GM12878 (cell line): ENCODE results near the gene SV2B. TPM values are rescaled to one million over a fixed set of nuclear protein-coding genes. Genes with fewer than 3 reads are reported as not detected.

Experiments
- ATAC-seq: fragments of 200-7000 bp; cut with Tn5 transposase; 3 replicates; pipeline ENCODE4 v1.9.1; 2020; ENCODE audit warnings: mild to moderate bottlenecking, moderate library complexity
- BruUV-seq: library from RNA; stranded (reverse); fragments of 400-500 nt; replicated peaks from 2 replicates; lab custom pipeline; 2021; lab: Mats Ljungman, UMichigan
- CTCF ChIA-PET: fragments of 300-600 bp; sonication (Branson Sonifier 250); formaldehyde crosslinking; extraction: SDS; loops from one replicate; lab custom pipeline; 2021; ENCODE audit warnings: inconsistent platforms; lab: Yijun Ruan, JAX
- POLR2A ChIA-PET: fragments of 350-600 bp; formaldehyde crosslinking; extraction: SDS; loops from one replicate; lab custom pipeline; 2021; ENCODE audit warnings: inconsistent platforms; lab: Charles Lee
- RAD21 ChIA-PET: fragments of 300-600 bp; sonication (Branson Sonifier 250); formaldehyde crosslinking; loops from one replicate; lab custom pipeline; 2023; ENCODE audit warnings: antibody characterized with exemption; ENCODE audit not compliant: unreplicated experiment; lab: Charles Lee
- SMC1A ChIA-PET: fragments of 300-600 bp; sonication (Branson Sonifier 250); formaldehyde crosslinking; loops from one replicate; lab custom pipeline; 2023; ENCODE audit not compliant: unreplicated experiment, uncharacterized antibody; lab: Charles Lee
- DNase-seq: peaks from one replicate; pipeline ENCODE4 v3.0.0-alpha.2; 2011; ENCODE audit warnings: low read depth, low spot score
- FAIRE-seq: peaks from 3 replicates; lab custom pipeline; 2011; peaks lifted over from hg19 to GRCh38; lab: Jason Lieb, UNC
- H2AFZ ChIP-seq: 2 replicates; pipeline ENCODE4 v1.6.0; 2011; ENCODE audit warnings: low read depth, low read length, control low read depth; ENCODE audit not compliant: control insufficient read depth
- H3K27ac ChIP-seq: 2 replicates; pipeline ENCODE4 v1.5.1; 2011; ENCODE audit warnings: control low read depth; ENCODE audit not compliant: control insufficient read depth, insufficient read depth
- H3K27me3 ChIP-seq, 2 experiments: replicated peaks in 1 of 2; 2 replicates each; pipeline versions ENCODE4 v1.6.0 to v1.6.1; 2011; ENCODE audit warnings: low read length in 1 of 2; ENCODE audit not compliant: control insufficient read depth in 2 of 2, insufficient read depth in 2 of 2
- H3K36me3 ChIP-seq, 2 experiments: 2 replicates each; pipeline ENCODE4 v1.5.1; 2011; ENCODE audit warnings: low read length in 1 of 2; ENCODE audit not compliant: control insufficient read depth in 2 of 2, insufficient read depth in 2 of 2
- H3K4me1 ChIP-seq: 2 replicates; pipeline ENCODE4 v1.6.1; 2011; ENCODE audit warnings: mild to moderate bottlenecking, low read length, moderate library complexity, mixed read lengths; ENCODE audit not compliant: control insufficient read depth, insufficient read depth
- H3K4me2 ChIP-seq: 2 replicates; pipeline ENCODE4 v1.6.0; 2011; ENCODE audit warnings: control low read depth; ENCODE audit not compliant: control insufficient read depth, insufficient read depth
- H3K4me3 ChIP-seq: fragments of 200-600 bp; sonication (generic); 2 replicates; pipeline ENCODE4 v1.5.1; 2016
- H3K79me2 ChIP-seq: 2 replicates; pipeline ENCODE4 v1.6.0; 2011; ENCODE audit warnings: low read length; ENCODE audit not compliant: control insufficient read depth, insufficient read depth
- H3K9ac ChIP-seq: 2 replicates; pipeline ENCODE4 v1.8.0; 2011; ENCODE audit warnings: low read length, control low read depth, mixed read lengths; ENCODE audit not compliant: control insufficient read depth, insufficient read depth
- H3K9me3 ChIP-seq: replicated peaks from 3 replicates; pipeline ENCODE4 v1.5.1; 2011; ENCODE audit warnings: mild to moderate bottlenecking, low read length; ENCODE audit not compliant: control insufficient read depth, insufficient read depth
- H4K20me1 ChIP-seq: 2 replicates; pipeline ENCODE4 v1.6.0; 2011; ENCODE audit not compliant: control insufficient read depth, insufficient read depth
- ATF7 ChIP-seq: fragments of 450-650 bp; IDR thresholded peaks from 2 replicates; pipeline ENCODE4 v1.6.1; 2016; ENCODE audit warnings: low read depth, mild to moderate bottlenecking
- BCL11A ChIP-seq: IDR thresholded peaks from 2 replicates; pipeline ENCODE4 v1.6.1; 2011; ENCODE audit warnings: low read depth, low read length
- DPF2 ChIP-seq: fragments of 450-650 bp; IDR thresholded peaks from 2 replicates; pipeline ENCODE4 v1.6.1; 2017; ENCODE audit warnings: mild to moderate bottlenecking
- EP300 ChIP-seq, 2 experiments: fragments of 150-350 bp in 1 of 2; IDR thresholded peaks; 2 replicates each; pipeline ENCODE4 v1.6.1; 2011 to 2012; ENCODE audit warnings: low read depth in 2 of 2, low read length in 2 of 2, borderline replicate concordance in 1 of 2, improper control_type of control experiment in 1 of 2, inconsistent platforms in 1 of 2; ENCODE audit not compliant: control insufficient read depth in 1 of 2
- FOXM1 ChIP-seq: IDR thresholded peaks from 2 replicates; pipeline ENCODE4 v1.6.1; 2012; ENCODE audit warnings: low read depth, mild to moderate bottlenecking, inconsistent platforms, low read length, moderate library complexity
- HDAC6 ChIP-seq: fragments of 200-600 bp; sonication (generic); IDR thresholded peaks from one replicate; pipeline ENCODE4 v1.8.0; 2017; ENCODE audit warnings: antibody characterized with exemption; ENCODE audit not compliant: unreplicated experiment
- JUNB ChIP-seq: IDR thresholded peaks from 2 replicates; pipeline ENCODE4 v1.6.1; 2016; ENCODE audit warnings: antibody characterized with exemption, mild to moderate bottlenecking
- NFYA ChIP-seq: IDR thresholded peaks from 2 replicates; pipeline ENCODE4 v1.6.1; 2011; ENCODE audit warnings: low read depth, mild to moderate bottlenecking, low read length, improper control_type of control experiment, borderline replicate concordance
- PAX5 ChIP-seq: IDR thresholded peaks from 2 replicates; pipeline ENCODE4 v1.6.1; 2011; ENCODE audit warnings: low read depth, low read length, borderline replicate concordance
- POU2F2 ChIP-seq: IDR thresholded peaks from 3 replicates; pipeline ENCODE4 v1.6.1; 2011; ENCODE audit warnings: low read depth, mild to moderate bottlenecking, low read length, borderline replicate concordance
- SMAD5 ChIP-seq: IDR thresholded peaks from 2 replicates; pipeline ENCODE4 v1.6.1; 2016; ENCODE audit warnings: antibody characterized with exemption, low read depth
- SMC3 ChIP-seq: IDR thresholded peaks from 2 replicates; pipeline ENCODE4 v1.6.1; 2011; ENCODE audit warnings: low read length, improper control_type of control experiment, borderline replicate concordance
- SP1 ChIP-seq: IDR thresholded peaks from one replicate; pipeline ENCODE4 v1.6.1; 2011; ENCODE audit warnings: low read depth, low read length
- SPI1 ChIP-seq: IDR thresholded peaks from 2 replicates; pipeline ENCODE4 v1.6.1; 2011; ENCODE audit warnings: low read depth, mild to moderate bottlenecking, low read length, moderate library complexity, borderline replicate concordance; ENCODE audit not compliant: insufficient read depth
- TAF1 ChIP-seq: IDR thresholded peaks from 2 replicates; pipeline ENCODE4 v1.6.1; 2011; ENCODE audit warnings: mild to moderate bottlenecking, low read depth, low read length, borderline replicate concordance
- TCF7 ChIP-seq: IDR thresholded peaks from 2 replicates; pipeline ENCODE4 v1.6.1; 2014; ENCODE audit warnings: antibody characterized with exemption, borderline replicate concordance
- WGBS: methylation state at CpG from one replicate; pipeline ENCODE4 v1.1.6; 2016; ENCODE audit warnings: low lambda C conversion rate; ENCODE audit not compliant: insufficient replicate concordance, insufficient coverage; ENCODE audit errors: missing lambda C conversion rate; 5-methylcytosine and 5-hydroxymethylcytosine counted together
- in situ Hi-C: fragments of 300-500 bp; cut with MboI; formaldehyde crosslinking; loops from 9 replicates; pipeline ENCODE4 v1.14.3; 2018; ENCODE audit warnings: mixed read lengths
- intact Hi-C: fragments of 100-400 bp; cut with micrococcal nuclease; formaldehyde crosslinking; loops from one replicate; pipeline ENCODE4 v1.14.2; 2022; ENCODE audit not compliant: unreplicated experiment
- polyA plus RNA-seq, 11 experiments: library from polyadenylated mRNA; depleted of rRNA in 4 of 11; unstranded in 6 of 11; stranded (reverse) in 5 of 11; fragments of >200 nt; fragmentation: Nextera tagmentation in 4 of 11; fragmentation: Illumina TruSeq in 1 of 11; extraction: Ambion mirVana in 4 of 11; extraction: Trizol in 1 of 11; gene quantifications; 1 replicate in 1 of 11; 2 replicates in 10 of 11; pipeline versions ENCODE4 v1.2.1 to v1.2.3, GENCODE V29; 2011 to 2016; ENCODE audit warnings: inconsistent platforms in 2 of 11, missing spikeins in 2 of 11, low read depth in 1 of 11
- total RNA-seq, 4 experiments: library from RNA; depleted of rRNA in 3 of 4; stranded (reverse); fragments of >200 nt in 3 of 4; fragmentation: Illumina TruSeq in 1 of 4; extraction: Trizol in 1 of 4; gene quantifications; 2 replicates each; pipeline versions ENCODE4 v1.2.1 to v1.2.3, GENCODE V29; 2013 to 2021
- TF ChIP-seq, protein P1 (sequence below): fragments of 450-650 bp; IDR thresholded peaks from 2 replicates; pipeline ENCODE4 v1.6.1; 2017; ENCODE audit warnings: mild to moderate bottlenecking, low read depth, inconsistent platforms; ENCODE audit not compliant: poor library complexity, severe bottlenecking
- TF ChIP-seq, protein P2 (sequence below): IDR thresholded peaks from 2 replicates; pipeline ENCODE4 v1.6.1; 2011; ENCODE audit warnings: borderline replicate concordance, low read depth, mild to moderate bottlenecking, moderate library complexity, low read length; ENCODE audit not compliant: insufficient read depth, poor library complexity, severe bottlenecking
- TF ChIP-seq, protein P3 (sequence below): IDR thresholded peaks from 2 replicates; pipeline ENCODE4 v1.6.1; 2012; ENCODE audit warnings: low read depth, low read length, improper control_type of control experiment

Gene SV2B
- total and polyA plus RNA-seq, 10 of the 15 experiments (the other 5 are each of a cell fraction or from before 2014, with no cell fraction given) = 0.03 to 1.7 (median 1.3) TPM

DNA sequence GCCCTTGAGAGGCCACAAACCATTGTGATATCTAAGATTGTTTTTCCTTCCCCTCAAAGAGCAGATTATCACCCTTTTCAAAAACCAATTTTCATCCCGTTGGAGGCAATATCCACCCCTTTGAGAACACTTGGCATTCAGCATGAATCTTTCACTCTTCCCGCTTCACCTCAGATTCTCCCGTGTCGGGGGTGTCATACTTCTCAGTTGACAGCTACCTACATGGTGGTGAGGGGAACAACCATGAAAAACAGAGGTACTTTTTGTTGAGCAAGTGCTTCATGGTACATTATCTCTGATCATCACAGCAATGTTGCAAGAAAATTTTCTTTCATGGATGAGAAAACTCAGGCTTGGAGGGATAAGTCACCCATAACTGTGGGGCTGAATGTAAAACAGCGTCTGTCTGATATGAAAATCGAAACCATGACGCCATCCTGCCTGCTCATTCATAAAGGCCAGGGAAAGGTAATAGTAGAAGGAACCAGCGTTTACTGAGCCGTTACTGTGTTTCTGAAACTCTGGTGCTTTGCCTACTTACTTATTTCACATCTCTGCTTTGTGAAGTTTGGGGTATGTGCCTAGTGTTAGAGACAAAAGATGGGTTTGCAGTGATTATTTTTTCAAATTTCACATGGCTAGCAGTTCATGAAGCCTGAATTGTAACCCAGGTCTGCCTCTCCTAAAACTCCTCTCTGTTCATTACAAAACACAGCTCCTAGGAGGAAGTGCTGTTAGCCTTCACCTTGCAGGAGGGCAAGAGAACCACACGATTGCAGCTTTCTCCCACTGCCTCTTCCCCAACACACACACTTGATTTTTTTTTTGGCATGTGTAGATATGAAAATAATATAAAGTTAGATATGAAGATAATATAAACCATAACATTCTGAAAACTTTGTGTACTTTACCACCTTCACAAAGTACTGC lies 35.4 kb downstream of the SV2B start:
- ChIA-PET SMC1A (interaction anchor here (0.7 to 2.3 kb wide), 5 partner anchors 13 to 31 kb away, joined by 3 to 12 read pairs (median 3); no protein-coding TSS in a partner anchor), CTCF (interaction anchor here (0.8 to 2.1 kb wide), 2 partner anchors 8 to 80 kb away, joined by 3 to 6 read pairs; no protein-coding TSS in a partner anchor), POLR2A (interaction anchor here (0.9 kb wide), 1 partner anchor 8 kb away, joined by 3 read pairs; no protein-coding TSS in a partner anchor), RAD21 (interaction anchor here (2.1 kb wide), 1 partner anchor 8 kb away, joined by 8 read pairs; no protein-coding TSS in a partner anchor)
- Histone ChIP-seq H3K36me3 (no peaks in the 10 kb centered on the region), H3K27me3 (no peaks in the 10 kb centered on the region), H3K9me3 (no peaks in the 10 kb centered on the region), H2AFZ (no peak overlapping the region), H3K9ac (no peak overlapping the region), H3K27ac (peak overlapping the region; percentile 53), H3K4me3 (no peak overlapping the region), H3K79me2 (no peaks in the 10 kb centered on the region), H3K4me2 (peak overlapping the region; percentile 72), H3K4me1 (peaks cover 24% of the 10 kb centered on the region), H4K20me1 (no peaks in the 10 kb centered on the region)
- FAIRE-seq (peak; percentile 57), ATAC-seq (peak; percentile 96), DNase-seq (peak; percentile 36)
- intact Hi-C loops (no loop called here), in situ Hi-C loops (no loop called here)
- 6% methylated on average over 10 of the region's 10 CpGs for WGBS
- no TSS peak for BruUV-seq
- TF ChIP-seq SPI1 = peak; percentile 59; the same call in 1 of the 2 replicates
- TF ChIP-seq, protein P1, sequence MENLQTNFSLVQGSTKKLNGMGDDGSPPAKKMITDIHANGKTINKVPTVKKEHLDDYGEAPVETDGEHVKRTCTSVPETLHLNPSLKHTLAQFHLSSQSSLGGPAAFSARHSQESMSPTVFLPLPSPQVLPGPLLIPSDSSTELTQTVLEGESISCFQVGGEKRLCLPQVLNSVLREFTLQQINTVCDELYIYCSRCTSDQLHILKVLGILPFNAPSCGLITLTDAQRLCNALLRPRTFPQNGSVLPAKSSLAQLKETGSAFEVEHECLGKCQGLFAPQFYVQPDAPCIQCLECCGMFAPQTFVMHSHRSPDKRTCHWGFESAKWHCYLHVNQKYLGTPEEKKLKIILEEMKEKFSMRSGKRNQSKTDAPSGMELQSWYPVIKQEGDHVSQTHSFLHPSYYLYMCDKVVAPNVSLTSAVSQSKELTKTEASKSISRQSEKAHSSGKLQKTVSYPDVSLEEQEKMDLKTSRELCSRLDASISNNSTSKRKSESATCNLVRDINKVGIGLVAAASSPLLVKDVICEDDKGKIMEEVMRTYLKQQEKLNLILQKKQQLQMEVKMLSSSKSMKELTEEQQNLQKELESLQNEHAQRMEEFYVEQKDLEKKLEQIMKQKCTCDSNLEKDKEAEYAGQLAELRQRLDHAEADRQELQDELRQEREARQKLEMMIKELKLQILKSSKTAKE = peak; percentile 40
- peak; percentile 44; the same call in 1 of the 2 replicates for TF ChIP-seq DPF2
- TF ChIP-seq SMAD5 = 0 out of 2 replicates have a peak, but pooled peaks have one; percentile 55
- TF ChIP-seq EP300 (IDR thresholded peaks at IDR 0.05; ENCODE audit: borderline replicate concordance in 1 of 2, control insufficient read depth in 1 of 2, low read depth in 2 of 2, low read length in 2 of 2) = peak in 1 of 2 experiments; percentile 75; a peak in 2 of 4 replicates
- TF ChIP-seq PAX5 = peak; percentile 74; the same call in 1 of the 2 replicates
- TF ChIP-seq, protein P2, sequence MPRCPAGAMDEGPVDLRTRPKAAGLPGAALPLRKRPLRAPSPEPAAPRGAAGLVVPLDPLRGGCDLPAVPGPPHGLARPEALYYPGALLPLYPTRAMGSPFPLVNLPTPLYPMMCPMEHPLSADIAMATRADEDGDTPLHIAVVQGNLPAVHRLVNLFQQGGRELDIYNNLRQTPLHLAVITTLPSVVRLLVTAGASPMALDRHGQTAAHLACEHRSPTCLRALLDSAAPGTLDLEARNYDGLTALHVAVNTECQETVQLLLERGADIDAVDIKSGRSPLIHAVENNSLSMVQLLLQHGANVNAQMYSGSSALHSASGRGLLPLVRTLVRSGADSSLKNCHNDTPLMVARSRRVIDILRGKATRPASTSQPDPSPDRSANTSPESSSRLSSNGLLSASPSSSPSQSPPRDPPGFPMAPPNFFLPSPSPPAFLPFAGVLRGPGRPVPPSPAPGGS = peak; percentile 56
- no peak for TF ChIP-seq NFYA
- TF ChIP-seq JUNB = peak; percentile 80
- TF ChIP-seq, protein P3, sequence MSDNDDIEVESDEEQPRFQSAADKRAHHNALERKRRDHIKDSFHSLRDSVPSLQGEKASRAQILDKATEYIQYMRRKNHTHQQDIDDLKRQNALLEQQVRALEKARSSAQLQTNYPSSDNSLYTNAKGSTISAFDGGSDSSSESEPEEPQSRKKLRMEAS = no peak
- TF ChIP-seq POU2F2 = 0 out of 3 replicates have a peak, but pooled peaks have one; percentile 12
- no peak for TF ChIP-seq HDAC6
- 0 out of 2 replicates have a peak, but pooled peaks have one; percentile 23 for TF ChIP-seq TAF1
- peak; percentile 83; the same call in 1 of the 2 replicates for TF ChIP-seq FOXM1
- peak; percentile 71; the same call in 1 of the 2 replicates for TF ChIP-seq TCF7
- peak; percentile 6 for TF ChIP-seq SP1
- no peak for TF ChIP-seq SMC3
- TF ChIP-seq ATF7 = peak; percentile 93
- peak; percentile 24; the same call in 1 of the 2 replicates for TF ChIP-seq BCL11A
